ENCODE results near the gene PTPRE.

PTPRE gene

GRCh38 chr10:127894146-127894545 is 12.8 kb upstream of the PTPRE start:
- Histone ChIP-seq H3K27ac (ENCODE audit: extremely low read depth, low read depth, low read length) (no peak overlapping the region), H3K4me3 (ENCODE audit: low read depth, low read length) (no peak overlapping the region), H3K36me3 (ENCODE audit: control insufficient read depth in 2 of 2, insufficient read depth in 1 of 2, low read length in 2 of 2) (no peaks in the 10 kb centered on the region), H3K9me3 (ENCODE audit: control insufficient read depth, insufficient read depth, low read depth, low read length) (no peaks in the 10 kb centered on the region), H3K4me1 (ENCODE audit: control insufficient read depth, insufficient read depth, low read length) (no peaks in the 10 kb centered on the region)
- TF ChIP-seq ZNF600 (tag by site-specific recombination; IDR thresholded peaks at IDR 0.05) (no peak), ZNF266 (tag by site-specific recombination; IDR thresholded peaks at IDR 0.05; ENCODE audit: low read depth) (no peak), ZNF473 (tag by site-specific recombination; IDR thresholded peaks at IDR 0.05) (no peak), ZNF510 (tag by site-specific recombination; IDR thresholded peaks at IDR 0.05; ENCODE audit: insufficient replicate concordance) (no peak), HOXC10 (CRISPR knock-in tag; IDR thresholded peaks at IDR 0.05) (no peak), MEIS1 (CRISPR knock-in tag; IDR thresholded peaks at IDR 0.05; ENCODE audit: borderline replicate concordance) (no peak), ZNF629 (tag by site-specific recombination; IDR thresholded peaks at IDR 0.05) (no peak), ZNF639 (tag by site-specific recombination; IDR thresholded peaks at IDR 0.05) (no peak), SALL2 (tag by site-specific recombination; IDR thresholded peaks at IDR 0.05; ENCODE audit: borderline replicate concordance) (no peak), ZNF571 (tag by site-specific recombination; IDR thresholded peaks at IDR 0.05) (no peak), ZNF280C (tag by site-specific recombination; IDR thresholded peaks at IDR 0.05) (no peak), ZNF488 (tag by site-specific recombination; IDR thresholded peaks at IDR 0.05) (no peak), ZBTB1 (tag by site-specific recombination; IDR thresholded peaks at IDR 0.05) (no peak), ATF2 (tag by site-specific recombination; IDR thresholded peaks at IDR 0.05; ENCODE audit: low read depth) (no peak)
- ChIA-PET POLR2A (no interaction called here), CTCF (interaction anchor here (1.1 to 1.4 kb wide), 2 partner anchors 12 to 175 kb away, joined by 3 to 6 read pairs; partner anchors contain the start of gene PTPRE)

- H3K4me1 ChIP-seq (ENCODE audit: control insufficient read depth, insufficient read depth, low read length): no peaks in the 10 kb centered on the region
- POLR2A ChIA-PET: no interaction called here
- CTCF ChIA-PET: no interaction called here
- no peaks in the 10 kb centered on the region for H3K9me3 ChIP-seq (ENCODE audit: control insufficient read depth, insufficient read depth, low read depth, low read length)
- H3K4me3 ChIP-seq (ENCODE audit: low read depth, low read length): no peak overlapping the region
- H3K27ac ChIP-seq (ENCODE audit: extremely low read depth, low read depth, low read length): no peak overlapping the region
- no peaks in the 10 kb centered on the region for H3K36me3 ChIP-seq (ENCODE audit: control insufficient read depth in 2 of 2, insufficient read depth in 1 of 2, low read length in 2 of 2)
- TF ChIP-seq TSHZ1 (tag by site-specific recombination; IDR thresholded peaks at IDR 0.05; ENCODE audit: borderline replicate concordance) (no peak), INSM2 (tag by site-specific recombination; IDR thresholded peaks at IDR 0.05) (no peak), KLF16 (tag by site-specific recombination; IDR thresholded peaks at IDR 0.05) (no peak), ZNF521 (tag by site-specific recombination; IDR thresholded peaks at IDR 0.05) (no peak), ZNF2 (tag by site-specific recombination; IDR thresholded peaks at IDR 0.05) (no peak), ZBTB21 (tag by site-specific recombination; IDR thresholded peaks at IDR 0.05) (no peak), ZBTB44 (tag by site-specific recombination; IDR thresholded peaks at IDR 0.05) (no peak), ZNF645 (tag by site-specific recombination; IDR thresholded peaks at IDR 0.05) (no peak)
Measured at GRCh38 chr10:127896590-127896989, 10.3 kb upstream of the PTPRE start.
